Heart left ventricle (tissue), 16 donors: Measurements from ENCODE around the gene HTT. TPM values are rescaled to one million over a fixed set of nuclear protein-coding genes. Genes with fewer than 3 reads are reported as not detected.
A peak's percentile ranks its signal among the peaks of the same experiment; 100 is the strongest.

Experiments
- ATAC-seq, 4 donors: fragments of 200-7000 bp; cut with Tn5 transposase; one replicate each; pipeline ENCODE4 v1.9.1; 2020 to 2022; ENCODE audit warnings: moderate library complexity in 4 of 4, mild to moderate bottlenecking in 3 of 4, moderate number of reproducible peaks in 1 of 4
- DNase-seq, 5 donors: peaks; one replicate each; pipeline ENCODE4 v3.0.0-alpha.2; 2020
- H3K27ac ChIP-seq, 12 donors: fragments of 200-600 bp; sonication (generic) in 4 of 12; one replicate each; pipeline versions ENCODE4 v1.5.0 to v1.8.0; 2016 to 2022; ENCODE audit warnings: mild to moderate bottlenecking in 2 of 12
- H3K27me3 ChIP-seq, 9 donors: fragments of 200-600 bp; sonication (generic) in 2 of 9; one replicate each; pipeline versions ENCODE4 v1.5.1 to v1.8.0; 2016 to 2022; ENCODE audit warnings: mild to moderate bottlenecking in 3 of 9
- H3K36me3 ChIP-seq, 9 donors: fragments of 200-600 bp; sonication (generic) in 2 of 9; one replicate each; pipeline versions ENCODE4 v1.5.0 to v1.8.0; 2018 to 2022; ENCODE audit warnings: mild to moderate bottlenecking in 2 of 9
- H3K4me1 ChIP-seq, 12 donors: fragments of 200-600 bp; sonication (generic) in 4 of 12; one replicate each; pipeline versions ENCODE4 v1.5.0 to v1.8.0; 2016 to 2022; ENCODE audit warnings: mild to moderate bottlenecking in 3 of 12
- H3K4me3 ChIP-seq, 12 donors: fragments of 200-600 bp; sonication (generic) in 4 of 12; one replicate each; pipeline versions ENCODE4 v1.5.0 to v1.8.0; 2017 to 2022; ENCODE audit warnings: mild to moderate bottlenecking in 9 of 12, moderate library complexity in 4 of 12
- H3K9me3 ChIP-seq, 12 donors: fragments of 200-600 bp; sonication (generic) in 4 of 12; one replicate each; pipeline versions ENCODE4 v1.5.0 to v1.8.0; 2016 to 2022; ENCODE audit warnings: mild to moderate bottlenecking in 1 of 12
- POLR2A ChIP-seq, 2 donors: fragments of 450-650 bp; IDR thresholded peaks; one replicate each; pipeline ENCODE4 v1.6.1; 2017; ENCODE audit warnings: antibody characterized with exemption in 2 of 2, mild to moderate bottlenecking in 2 of 2, moderate library complexity in 2 of 2
- WGBS, 4 donors: extraction: QIAGEN DNeasy Blood & Tissue Kit in 2 of 4; methylation state at CpG; one replicate each; pipeline versions ENCODE4 v1.1.5 to v1.1.7; 2013 to 2018; 5-methylcytosine and 5-hydroxymethylcytosine counted together
- intact Hi-C, 10 donors: fragments of 100-400 bp; cut with DNase I; formaldehyde crosslinking; loops; one replicate each; pipeline versions ENCODE4 v1.11.1 to v1.14.2; 2022
- polyA plus RNA-seq, 2 donors: library from polyadenylated mRNA; stranded (reverse); fragments of 200-250 nt; gene quantifications; one replicate each; pipeline ENCODE4 v1.2.3, GENCODE V29; 2013
- total RNA-seq, 9 donors: library from RNA; depleted of rRNA in 2 of 9; stranded (reverse); fragments of >200 nt in 2 of 9; fragmentation: NEBNext Ultra II Directional in 3 of 9; extraction: Animal tissue kit (Norgen Biotek cat#: 25700) in 3 of 9; gene quantifications; one replicate each; pipeline versions ENCODE4 v1.1.0 to v1.2.4, GENCODE V29; 2016 to 2023
- TF ChIP-seq, protein P1 (sequence below), 12 donors: fragments of 200-600 bp; sonication (generic) in 4 of 12; IDR thresholded peaks; one replicate each; pipeline versions ENCODE4 v1.5.0 to v1.8.0; 2018 to 2022; ENCODE audit warnings: antibody characterized with exemption in 12 of 12, mild to moderate bottlenecking in 5 of 12
- donor health status: ischemic (EF 13 %, LVEDD 7.1; RV severe dilation, severe dysfunction).
- donor health status: healthy with polysubstance abuse.
- donor health status: DM: no; HTN: yes; CAD: no.
- donor health status: DM: no; HTN: no; CAD: no.
- donor health status: ischemic (EF 25% LVEDD 6.9; RV normal size, moderate dysfunction).
- donor health status: ischemic (EF 25% LVEDD 5.7; RV mildly dilated, moderate dysfunction).
- donor health status: healthy.
- donor health status: DM: yes; HTN: yes; CAD: no.
- donor health status: ischemic (EF 35%, LVEDD 5.7; RV mildly dilated, moderate dysfunction).
- donor health status: nonischemic (EF 11% LVEDD 7.7; RV severe dilation, severe dysfunction).
- donor health status: DM: yes; HTN: yes; CAD: no.
- donor health status: PGD.
- donor health status: ischemic (EF 29% LVEDD 5.4; RV normal size, mild dysfunction).
- donor health status: nonischemic (EF 23%, LVEDD 6.1; RV moderate dilation, normal function).

HTT gene
- total and polyA plus RNA-seq, 11 donors = 13.9 to 122 (median 25.1) TPM

DNA sequence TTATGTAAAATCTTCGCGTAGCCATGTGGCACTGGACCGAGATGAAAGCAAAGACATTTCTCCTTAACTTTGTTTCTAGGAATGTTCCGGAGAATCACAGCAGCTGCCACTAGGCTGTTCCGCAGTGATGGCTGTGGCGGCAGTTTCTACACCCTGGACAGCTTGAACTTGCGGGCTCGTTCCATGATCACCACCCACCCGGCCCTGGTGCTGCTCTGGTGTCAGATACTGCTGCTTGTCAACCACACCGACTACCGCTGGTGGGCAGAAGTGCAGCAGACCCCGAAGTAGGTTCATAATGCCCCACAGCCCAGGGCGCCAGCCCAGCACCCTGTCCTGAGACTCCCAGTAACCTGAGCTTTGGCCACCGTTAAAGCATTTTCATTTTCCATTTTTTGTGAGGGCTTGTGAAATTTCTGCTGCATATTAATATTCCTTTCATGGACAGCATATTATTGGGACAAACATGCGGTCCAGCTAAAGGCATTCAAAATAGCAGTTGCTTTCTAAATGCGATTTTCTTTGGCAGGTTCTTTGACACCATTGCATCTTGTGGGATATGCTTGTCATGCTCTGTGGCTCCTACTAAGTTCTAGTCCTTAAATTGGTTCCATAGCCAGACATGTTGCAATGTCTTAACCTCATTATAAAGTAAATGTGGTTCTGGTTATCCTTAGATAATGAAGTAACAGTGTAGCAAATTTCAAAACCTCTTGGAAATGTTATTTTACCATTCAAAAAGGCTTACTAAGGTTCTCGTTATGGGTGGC is 125.4 kb downstream of the HTT start:
- Histone ChIP-seq H3K27ac (no peak overlapping the region), H3K4me1 (peaks cover 0 to 45% (median 0%) of the 10 kb centered on the region in 12 donors), H3K27me3 (no peaks in the 10 kb centered on the region), H3K4me3 (no peak overlapping the region), H3K36me3 (peaks cover 0 to 75% (median 61%) of the 10 kb centered on the region in 9 donors), H3K9me3 (no peaks in the 10 kb centered on the region)
- no peak for DNase-seq
- ATAC-seq = peak in 2 of 4 donors; percentile 42 to 58
- intact Hi-C loops = loop anchor here in 5 of 10 donors (10.0 kb wide), 1 partner anchor 245 kb away; the partner anchor contains the start of gene HGFAC (in 5 of the 5)
- no peak for TF ChIP-seq POLR2A (IDR thresholded peaks at IDR 0.05)
- TF ChIP-seq, protein P1, sequence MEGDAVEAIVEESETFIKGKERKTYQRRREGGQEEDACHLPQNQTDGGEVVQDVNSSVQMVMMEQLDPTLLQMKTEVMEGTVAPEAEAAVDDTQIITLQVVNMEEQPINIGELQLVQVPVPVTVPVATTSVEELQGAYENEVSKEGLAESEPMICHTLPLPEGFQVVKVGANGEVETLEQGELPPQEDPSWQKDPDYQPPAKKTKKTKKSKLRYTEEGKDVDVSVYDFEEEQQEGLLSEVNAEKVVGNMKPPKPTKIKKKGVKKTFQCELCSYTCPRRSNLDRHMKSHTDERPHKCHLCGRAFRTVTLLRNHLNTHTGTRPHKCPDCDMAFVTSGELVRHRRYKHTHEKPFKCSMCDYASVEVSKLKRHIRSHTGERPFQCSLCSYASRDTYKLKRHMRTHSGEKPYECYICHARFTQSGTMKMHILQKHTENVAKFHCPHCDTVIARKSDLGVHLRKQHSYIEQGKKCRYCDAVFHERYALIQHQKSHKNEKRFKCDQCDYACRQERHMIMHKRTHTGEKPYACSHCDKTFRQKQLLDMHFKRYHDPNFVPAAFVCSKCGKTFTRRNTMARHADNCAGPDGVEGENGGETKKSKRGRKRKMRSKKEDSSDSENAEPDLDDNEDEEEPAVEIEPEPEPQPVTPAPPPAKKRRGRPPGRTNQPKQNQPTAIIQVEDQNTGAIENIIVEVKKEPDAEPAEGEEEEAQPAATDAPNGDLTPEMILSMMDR (IDR thresholded peaks at IDR 0.05) = no peak
- 92 to 97% (median 95%) methylated on average over 17 of the region's 17 CpGs for WGBS, 4 donors

DNA sequence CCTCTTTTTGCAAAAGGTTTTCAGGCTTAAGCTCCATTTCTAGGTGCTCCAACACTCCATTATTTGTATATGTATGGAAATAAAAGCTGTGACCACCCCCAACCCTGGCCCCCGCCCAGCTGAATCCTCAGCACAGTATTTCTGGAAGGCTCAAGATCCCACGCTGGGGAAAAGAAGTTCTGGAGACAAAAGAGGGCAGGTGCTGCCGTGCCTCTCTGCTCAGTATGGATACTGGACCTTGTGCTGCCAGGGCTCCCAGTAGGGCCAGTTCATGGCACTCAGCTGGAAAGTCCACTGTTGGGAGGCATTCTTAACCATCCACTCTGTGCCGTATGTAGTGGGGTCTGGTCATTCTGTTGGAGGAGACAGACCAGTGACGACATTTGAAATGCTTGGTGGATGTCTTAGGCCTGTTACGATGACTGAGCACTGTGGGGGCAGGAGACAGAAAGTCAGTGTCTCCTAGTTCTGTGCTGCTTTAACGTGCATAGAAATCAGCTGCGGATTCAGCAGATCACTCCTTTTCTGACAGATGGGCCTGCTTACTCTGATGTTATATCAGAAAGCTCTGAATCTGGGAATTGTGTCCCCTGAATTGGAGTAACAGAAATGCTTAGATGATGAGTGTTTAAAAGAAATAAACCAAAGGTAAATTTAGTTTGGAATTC is 126.1 kb downstream of the HTT start:
- Histone ChIP-seq H3K4me1 (peaks cover 0 to 45% (median 0%) of the 10 kb centered on the region in 12 donors), H3K27ac (peak overlapping the region in 1 of 12 donors; percentile 75), H3K36me3 (peaks cover 0 to 71% (median 56%) of the 10 kb centered on the region in 9 donors), H3K9me3 (no peaks in the 10 kb centered on the region), H3K27me3 (no peaks in the 10 kb centered on the region), H3K4me3 (no peak overlapping the region)
- ATAC-seq = no peak
- intact Hi-C loops = loop anchor here in 1 of 10 donors (10.0 kb wide), 1 partner anchor 244 kb away; the partner anchor contains the start of gene HGFAC
- 84 to 92% (median 90%) methylated on average over 8 of the region's 8 CpGs for WGBS, 4 donors
- no peak for TF ChIP-seq POLR2A (IDR thresholded peaks at IDR 0.05)
- TF ChIP-seq, protein P1 (IDR thresholded peaks at IDR 0.05) = no peak
- DNase-seq = no peak

DNA sequence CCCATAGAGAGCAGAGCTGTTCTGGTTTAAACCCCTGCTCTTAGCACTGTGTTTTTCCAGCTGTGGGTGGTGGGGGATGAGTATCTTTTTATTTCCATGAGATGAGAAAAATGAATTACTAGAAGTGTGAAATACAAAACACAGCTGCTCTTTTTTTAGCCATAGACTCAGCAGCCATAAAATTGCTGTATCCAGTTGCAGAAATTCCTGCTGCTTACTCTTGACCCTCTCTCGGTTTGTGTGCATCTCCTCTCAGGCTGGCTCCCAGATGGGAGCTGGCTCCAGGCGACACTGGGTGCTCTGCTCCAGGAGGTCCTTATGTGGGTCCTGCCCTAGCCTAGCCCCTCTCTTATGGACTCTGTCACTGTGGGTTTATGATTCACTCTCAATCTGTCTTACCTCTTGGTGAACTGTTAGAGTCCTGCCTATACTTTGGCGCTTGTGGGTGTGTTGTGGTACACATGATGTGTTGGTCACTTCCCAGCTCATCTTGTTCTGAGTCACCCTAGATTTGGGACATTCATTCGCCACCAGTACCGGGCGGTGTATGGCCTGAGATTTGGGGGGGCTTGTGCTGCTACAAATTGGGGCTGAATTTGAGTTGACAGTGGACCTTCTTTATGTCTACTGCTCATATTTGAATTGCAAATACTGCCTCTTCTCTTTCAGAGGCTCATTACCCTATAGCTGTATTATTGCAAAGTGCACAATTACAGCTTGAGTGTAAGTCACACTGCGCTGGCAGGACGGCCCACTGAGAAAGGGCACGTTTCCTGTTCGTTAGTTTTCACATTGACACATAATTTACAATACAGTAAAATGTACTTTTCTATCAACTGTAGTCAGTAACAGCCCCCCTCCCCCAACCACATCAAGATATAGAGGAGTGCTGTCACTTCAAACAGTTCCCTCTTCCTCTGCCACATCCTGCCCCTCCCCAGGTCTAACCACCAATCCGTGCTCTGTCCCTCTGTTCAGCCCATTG is 127.5 kb downstream of the HTT start:
- intact Hi-C loops = loop anchor here in 1 of 10 donors (10.0 kb wide), 1 partner anchor 243 kb away; the partner anchor contains the start of gene HGFAC
- Histone ChIP-seq H3K9me3 (no peaks in the 10 kb centered on the region), H3K27me3 (no peaks in the 10 kb centered on the region), H3K27ac (peak overlapping the region in 2 of 12 donors; percentile 66 to 75), H3K4me3 (no peak overlapping the region), H3K4me1 (peaks cover 0 to 41% (median 0%) of the 10 kb centered on the region in 12 donors), H3K36me3 (peaks cover 0 to 70% (median 51%) of the 10 kb centered on the region in 9 donors)
- ATAC-seq (peak in 3 of 4 donors; percentile 13 to 39 (median 15)), DNase-seq (no peak)
- no peak for TF ChIP-seq POLR2A (IDR thresholded peaks at IDR 0.05)
- TF ChIP-seq, protein P1 (IDR thresholded peaks at IDR 0.05) = no peak
- WGBS, 4 donors = 76 to 86% (median 83%) methylated on average over 11 of the region's 11 CpGs
